GM19035 (cell line): ENCODE results near the gene CAMK2N2.

Source experiments
- ATAC-seq: cut with Tn5 transposase; IDR thresholded peaks from one replicate; pipeline ENCODE4 v1.9.1; 2021; ENCODE audit not compliant: unreplicated experiment

Gene CAMK2N2

GRCh38 chr3:184261270-184261853, at the start of gene CAMK2N2:
CAMK2N2 (minus strand) TSS chr3:184261553; CDS start chr3:184261285, 268 bp downstream.
- peak; percentile 55 for ATAC-seq

DNA sequence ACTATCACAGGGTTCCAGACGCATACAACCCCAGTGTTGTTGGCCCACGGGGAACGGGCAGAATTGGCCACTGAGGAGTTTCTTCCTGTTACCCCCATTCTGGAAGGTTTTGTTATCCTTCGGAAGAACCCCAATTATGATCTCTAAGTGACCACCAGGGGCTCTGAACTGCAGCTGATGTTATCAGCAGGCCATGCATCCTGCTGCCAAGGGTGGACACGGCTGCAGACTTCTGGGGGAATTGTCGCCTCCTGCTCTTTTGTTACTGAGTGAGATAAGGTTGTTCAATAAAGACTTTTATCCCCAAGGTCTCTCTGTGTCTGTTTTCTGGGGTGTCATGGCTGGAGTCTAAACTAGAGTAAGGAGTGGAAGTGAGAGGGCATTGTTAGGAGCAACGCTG, 47.4 kb upstream of the CAMK2N2 start:
- no peak for ATAC-seq

DNA sequence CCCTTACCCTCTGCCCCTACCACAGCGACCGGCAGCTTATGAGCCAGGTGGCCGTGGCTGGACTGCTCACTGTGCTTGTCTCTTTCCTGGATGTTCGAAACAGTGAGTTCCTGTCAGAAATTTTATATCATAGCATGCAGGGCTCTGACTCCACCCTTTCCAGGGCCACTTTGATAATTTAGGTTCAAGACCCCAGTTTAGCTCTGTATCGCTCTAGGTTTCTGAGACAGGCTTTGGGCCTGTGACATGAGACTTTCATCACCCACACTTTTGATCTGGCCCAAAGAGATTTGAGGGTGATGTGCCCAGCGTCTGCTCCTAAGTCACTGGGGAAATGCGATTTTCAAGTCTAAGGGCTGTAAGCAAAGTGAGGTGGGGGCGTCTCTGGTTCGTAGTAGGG, 46.6 kb upstream of the CAMK2N2 start:
- no peak for ATAC-seq

DNA sequence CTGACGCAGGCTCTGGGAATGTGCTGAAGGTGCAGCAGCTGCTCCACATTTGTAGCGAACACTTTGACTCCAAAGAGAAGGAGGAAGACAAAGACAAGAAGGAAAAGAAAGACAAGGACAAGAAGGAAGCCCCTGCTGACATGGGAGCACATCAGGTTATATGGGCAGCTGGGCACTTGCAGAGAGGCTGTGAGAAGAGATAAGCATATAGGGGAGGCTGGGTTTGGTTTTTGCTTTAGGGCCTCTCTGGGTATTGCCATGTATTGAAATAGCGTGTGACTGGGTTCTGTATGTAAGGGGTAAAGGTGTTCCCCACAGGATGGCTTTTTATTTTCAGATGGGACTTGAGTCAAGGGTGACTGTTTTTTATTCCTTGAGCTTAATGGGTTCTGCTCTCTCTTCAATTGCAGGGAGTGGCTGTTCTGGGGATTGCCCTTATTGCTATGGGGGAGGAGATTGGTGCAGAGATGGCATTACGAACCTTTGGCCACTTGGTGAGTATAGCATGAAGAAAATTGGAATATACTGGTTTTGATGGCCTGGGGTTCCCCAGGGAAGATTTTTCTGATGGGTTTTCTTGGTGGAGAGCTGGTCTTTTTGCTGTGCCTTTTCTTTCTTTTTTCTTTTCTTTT, 45.1 kb upstream of the CAMK2N2 start:
- no peak for ATAC-seq

DNA sequence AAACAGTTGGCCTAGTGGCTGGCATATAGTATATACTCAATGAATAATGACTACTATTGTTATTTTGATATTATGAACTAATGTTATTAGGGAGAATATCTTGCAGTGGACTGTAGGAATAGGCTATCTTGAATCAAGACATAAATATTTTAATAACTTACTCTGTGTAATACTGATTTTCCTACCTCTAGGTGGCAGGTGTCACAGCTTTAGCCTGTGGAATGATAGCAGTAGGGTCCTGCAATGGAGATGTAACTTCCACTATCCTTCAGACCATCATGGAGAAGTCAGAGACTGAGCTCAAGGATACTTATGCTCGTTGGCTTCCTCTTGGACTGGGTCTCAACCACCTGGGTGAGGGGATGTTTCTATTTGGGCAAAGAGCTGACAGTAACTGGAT, 44.2 kb upstream of the CAMK2N2 start:
- no peak for ATAC-seq

GRCh38 chr3:184300378-184300720, 39.0 kb upstream of the CAMK2N2 start:
- no peak for ATAC-seq

DNA sequence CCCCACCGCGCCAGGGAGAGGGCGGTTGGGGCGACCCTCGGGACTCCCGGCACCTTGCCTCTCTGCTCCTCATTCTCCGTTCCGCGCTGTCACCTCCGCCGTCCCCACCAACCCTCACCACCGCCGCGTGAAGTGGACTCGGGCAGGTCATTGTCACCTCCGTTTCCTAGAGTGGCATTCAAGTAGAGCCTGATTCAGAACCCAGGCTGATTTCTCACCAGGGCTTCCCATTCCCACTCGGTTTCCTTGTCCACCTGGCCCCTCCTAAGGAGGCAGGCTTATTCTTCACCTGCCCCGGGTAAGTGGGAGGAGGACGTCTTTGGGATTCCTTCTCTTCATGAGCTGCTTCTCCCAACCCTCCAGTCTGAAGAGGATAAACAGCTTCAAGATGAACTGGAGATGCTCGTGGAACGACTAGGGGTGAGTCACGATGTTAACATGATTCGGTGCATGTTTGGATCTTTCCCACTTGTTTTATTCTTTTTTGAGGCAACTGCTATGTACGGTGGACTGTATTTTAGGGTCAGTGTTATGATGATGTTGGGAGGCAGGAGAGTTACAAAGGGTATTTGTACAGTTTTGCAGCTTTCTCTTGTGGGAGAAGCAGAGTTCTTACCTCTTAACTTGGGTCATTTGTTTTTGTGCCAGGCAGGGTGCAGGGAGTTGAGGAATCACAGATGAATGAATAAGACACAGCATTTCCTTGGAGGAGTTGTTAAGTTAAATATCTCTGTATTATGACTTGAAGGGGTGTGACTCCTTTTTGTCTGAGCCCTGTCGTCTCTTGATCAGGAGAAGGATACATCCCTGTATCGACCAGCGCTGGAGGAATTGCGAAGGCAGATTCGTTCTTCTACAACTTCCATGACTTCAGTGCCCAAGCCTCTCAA, 38.4 kb upstream of the CAMK2N2 start:
- ATAC-seq = no peak

GRCh38 chr3:184298759-184299487, 37.6 kb upstream of the CAMK2N2 start, which contains the start of gene PSMD2:
PSMD2 (plus strand) TSS chr3:184299241; CDS start chr3:184299267, 26 bp downstream.
- peak; percentile 93 for ATAC-seq

- ATAC-seq = no peak
Observed at GRCh38 chr3:184296616-184297015, 35.3 kb upstream of the CAMK2N2 start.

- no peak for ATAC-seq
Observed at GRCh38 chr3:184295771-184296170, 34.4 kb upstream of the CAMK2N2 start.

DNA sequence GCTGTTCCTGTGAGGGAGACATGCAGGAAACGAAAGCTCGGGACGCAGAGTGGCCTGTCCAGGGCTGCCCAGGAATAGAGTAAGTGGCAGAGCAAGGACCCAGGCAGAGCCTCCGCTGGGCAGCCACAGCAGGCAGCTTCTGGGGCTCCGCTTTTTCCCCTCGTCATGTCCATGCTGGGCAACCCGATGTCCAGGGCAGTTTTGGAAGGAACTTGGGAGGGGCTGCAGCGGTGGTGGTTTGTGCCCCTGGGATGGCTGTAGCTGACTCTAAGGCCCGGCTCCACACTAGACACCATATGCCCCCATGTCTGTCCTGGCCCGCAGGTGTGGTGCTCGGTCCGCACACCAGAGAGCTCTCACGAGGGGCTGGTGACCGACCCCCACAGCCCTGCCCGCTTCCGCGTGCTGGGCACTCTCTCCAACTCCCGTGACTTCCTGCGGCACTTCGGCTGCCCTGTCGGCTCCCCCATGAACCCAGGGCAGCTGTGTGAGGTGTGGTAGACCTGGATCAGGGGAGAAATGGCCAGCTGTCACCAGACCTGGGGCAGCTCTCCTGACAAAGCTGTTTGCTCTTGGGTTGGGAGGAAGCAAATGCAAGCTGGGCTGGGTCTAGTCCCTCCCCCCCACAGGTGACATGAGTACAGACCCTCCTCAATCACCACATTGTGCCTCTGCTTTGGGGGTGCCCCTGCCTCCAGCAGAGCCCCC, 30.5 kb upstream of the CAMK2N2 start:
- no peak for ATAC-seq

- ATAC-seq = no peak
Observed at GRCh38 chr3:184291044-184291737, 29.8 kb upstream of the CAMK2N2 start.

DNA sequence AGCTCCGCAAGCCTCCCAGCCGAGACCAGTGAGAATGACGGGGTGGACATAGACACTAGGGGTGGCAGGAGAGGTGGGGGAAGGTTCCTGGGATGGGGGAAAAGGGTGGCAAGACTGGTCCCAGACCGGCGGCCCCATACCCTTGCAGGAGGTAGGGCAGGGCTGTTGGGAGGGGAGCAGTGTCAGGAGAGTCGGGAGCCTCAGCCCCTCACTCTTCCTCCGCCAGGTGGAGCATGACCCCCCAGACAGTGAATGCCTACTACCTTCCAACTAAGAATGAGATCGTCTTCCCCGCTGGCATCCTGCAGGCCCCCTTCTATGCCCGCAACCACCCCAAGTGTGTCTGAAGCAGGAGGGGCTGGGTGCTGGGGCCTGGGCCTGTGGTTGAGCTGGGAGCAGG, 29.0 kb upstream of the CAMK2N2 start:
- ATAC-seq = no peak

GRCh38 chr3:184289426-184289938, 28.1 kb upstream of the CAMK2N2 start:
- no peak for ATAC-seq

DNA sequence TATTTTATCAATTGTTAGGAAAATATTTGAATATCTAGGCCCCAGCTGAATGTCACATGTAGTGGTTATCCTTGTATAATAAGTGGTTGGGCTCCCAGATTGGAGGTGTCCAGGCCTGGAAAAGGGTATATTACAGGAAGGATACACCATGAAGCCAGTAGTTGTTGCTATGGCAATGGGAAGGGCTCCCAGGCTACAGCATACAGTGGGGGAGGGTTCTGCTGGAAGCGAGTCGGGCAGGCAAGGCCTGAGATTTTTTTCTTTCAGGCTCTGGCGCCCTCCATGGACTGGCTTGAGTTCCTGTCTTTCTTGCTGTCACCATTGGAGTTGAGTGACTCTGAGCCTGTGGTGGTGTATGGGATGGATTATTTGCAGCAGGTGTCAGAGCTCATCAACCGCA, 23.3 kb upstream of the CAMK2N2 start:
- no peak for ATAC-seq

GRCh38 chr3:184283681-184284080, 22.3 kb upstream of the CAMK2N2 start:
- no peak for ATAC-seq

- no peak for ATAC-seq
Observed at GRCh38 chr3:184282941-184283340, 21.6 kb upstream of the CAMK2N2 start.

GRCh38 chr3:184277366-184277765, 16.0 kb upstream of the CAMK2N2 start:
- ATAC-seq = no peak

DNA sequence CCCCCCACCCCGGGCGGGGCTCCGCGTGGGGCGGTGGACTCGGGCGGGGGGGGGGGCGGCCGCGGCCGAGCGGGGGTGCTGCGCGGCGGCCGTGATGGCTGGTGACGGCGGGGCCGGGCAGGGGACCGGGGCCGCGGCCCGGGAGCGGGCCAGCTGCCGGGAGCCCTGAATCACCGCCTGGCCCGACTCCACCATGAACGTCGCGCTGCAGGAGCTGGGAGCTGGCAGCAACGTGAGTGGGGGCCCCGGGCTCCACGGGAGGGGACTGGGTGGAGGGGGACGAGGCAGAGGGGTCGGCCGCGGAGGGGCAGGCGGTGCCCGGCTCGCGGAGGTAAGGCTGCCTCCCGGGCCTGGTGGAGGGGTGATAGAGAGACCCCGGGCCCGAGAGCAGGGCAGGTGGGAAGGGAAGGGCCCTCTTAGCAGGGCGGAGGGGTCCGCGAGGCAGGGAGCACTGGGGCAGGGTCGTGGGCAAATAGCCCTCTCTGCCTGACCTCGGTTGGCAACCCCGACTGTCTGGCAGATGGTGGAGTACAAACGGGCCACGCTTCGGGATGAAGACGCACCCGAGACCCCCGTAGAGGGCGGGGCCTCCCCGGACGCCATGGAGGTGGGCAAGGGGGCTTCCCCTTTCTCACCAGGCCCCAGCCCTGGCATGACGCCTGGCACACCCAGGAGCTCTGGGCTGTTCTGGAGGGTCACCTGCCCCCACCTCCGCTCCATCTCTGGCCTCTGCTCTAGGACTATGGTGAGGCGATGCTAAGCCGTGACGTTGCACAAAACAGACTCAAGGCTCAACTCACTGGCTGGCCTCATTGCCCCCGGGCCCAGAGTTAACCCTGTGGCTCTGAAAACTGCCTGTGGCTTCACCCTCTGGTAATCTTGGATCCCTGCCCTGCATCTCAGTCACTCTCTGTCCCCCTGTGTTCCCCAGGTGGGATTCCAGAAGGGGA, 14.9 kb upstream of the CAMK2N2 start, which contains the start of gene ECE2:
ECE2 (plus strand) TSS at position 62 of the 950 bp plus-strand sequence; CDS start at position 194, 132 bp downstream.
- no peak for ATAC-seq
